ENCODE results near the gene MAMLD1.

- TF ChIP-seq CTCF (IDR thresholded peaks at IDR 0.05; ENCODE audit: low read depth, low read length, poor library complexity, severe bottlenecking) (no peak), EZH2phosphoT487 (IDR thresholded peaks at IDR 0.05; ENCODE audit: borderline replicate concordance, low read length) (no peak)
These were observed 66.5 kb downstream of the MAMLD1 start for GRCh38 chrX:150429594-150429993.
